Inflammatory macrophage treated with lipopolysaccharide for 4 hours (primary cell): ENCODE measurements around the gene DENND1B.

ENCODE experiments used
- DNase-seq: peaks from one replicate; pipeline ENCODE4 v3.0.0-alpha.2; 2020

DENND1B gene, protein sequence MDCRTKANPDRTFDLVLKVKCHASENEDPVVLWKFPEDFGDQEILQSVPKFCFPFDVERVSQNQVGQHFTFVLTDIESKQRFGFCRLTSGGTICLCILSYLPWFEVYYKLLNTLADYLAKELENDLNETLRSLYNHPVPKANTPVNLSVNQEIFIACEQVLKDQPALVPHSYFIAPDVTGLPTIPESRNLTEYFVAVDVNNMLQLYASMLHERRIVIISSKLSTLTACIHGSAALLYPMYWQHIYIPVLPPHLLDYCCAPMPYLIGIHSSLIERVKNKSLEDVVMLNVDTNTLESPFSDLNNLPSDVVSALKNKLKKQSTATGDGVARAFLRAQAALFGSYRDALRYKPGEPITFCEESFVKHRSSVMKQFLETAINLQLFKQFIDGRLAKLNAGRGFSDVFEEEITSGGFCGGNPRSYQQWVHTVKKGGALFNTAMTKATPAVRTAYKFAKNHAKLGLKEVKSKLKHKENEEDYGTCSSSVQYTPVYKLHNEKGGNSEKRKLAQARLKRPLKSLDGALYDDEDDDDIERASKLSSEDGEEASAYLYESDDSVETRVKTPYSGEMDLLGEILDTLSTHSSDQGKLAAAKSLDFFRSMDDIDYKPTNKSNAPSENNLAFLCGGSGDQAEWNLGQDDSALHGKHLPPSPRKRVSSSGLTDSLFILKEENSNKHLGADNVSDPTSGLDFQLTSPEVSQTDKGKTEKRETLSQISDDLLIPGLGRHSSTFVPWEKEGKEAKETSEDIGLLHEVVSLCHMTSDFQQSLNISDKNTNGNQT

DNA sequence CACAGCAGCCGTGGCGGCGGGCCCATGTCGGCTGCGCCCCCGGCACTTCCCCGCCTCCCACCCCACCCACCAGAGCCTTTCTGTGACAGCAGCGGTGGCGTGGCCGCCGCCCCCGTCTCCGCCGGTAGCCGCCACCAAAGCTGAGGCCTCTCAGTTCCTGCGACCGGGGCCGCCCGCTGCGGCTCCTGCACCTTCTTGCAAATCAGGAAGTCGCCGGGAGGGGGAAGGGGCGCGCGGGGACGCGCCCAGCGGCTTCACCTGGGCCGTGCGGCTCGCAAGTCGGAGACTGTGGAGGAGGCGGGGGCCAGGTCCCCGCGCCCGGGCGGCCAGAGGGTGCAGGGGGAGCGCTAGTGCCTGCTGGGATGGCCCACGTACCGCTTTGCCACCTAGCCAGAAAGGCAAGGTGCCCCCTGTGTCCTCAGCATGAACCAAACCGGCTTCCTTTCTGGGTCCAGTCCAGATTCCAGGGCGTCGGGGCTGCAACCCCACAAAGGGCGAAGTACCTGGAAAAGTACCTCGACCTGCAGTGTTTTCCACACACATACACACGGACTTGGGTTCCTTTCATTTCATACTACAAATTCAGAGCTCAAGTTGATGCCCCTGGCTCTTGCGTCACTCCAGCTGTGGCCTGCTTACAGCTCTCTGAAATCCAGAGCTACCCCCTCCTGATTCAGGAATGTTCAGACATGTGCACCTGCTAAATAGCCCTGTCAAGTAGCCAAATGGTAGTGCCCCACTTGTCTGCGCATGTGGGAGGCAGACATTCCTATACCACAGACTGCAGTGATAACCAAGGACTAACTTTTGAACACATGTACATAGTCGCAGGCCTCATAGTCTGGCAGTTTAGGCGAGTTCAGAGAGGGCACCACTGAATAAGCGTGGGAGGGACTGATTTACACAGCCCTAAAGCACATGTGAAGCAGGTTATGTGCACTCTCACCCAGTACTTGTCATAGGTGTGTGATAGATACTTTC lies at the start of gene DENND1B:
Gene DENND1B (minus strand): TSS at position 199 of the 981 bp plus-strand sequence. CDS start 325 bp downstream, outside the sequence.
- peak; percentile 73 for DNase-seq

DNA sequence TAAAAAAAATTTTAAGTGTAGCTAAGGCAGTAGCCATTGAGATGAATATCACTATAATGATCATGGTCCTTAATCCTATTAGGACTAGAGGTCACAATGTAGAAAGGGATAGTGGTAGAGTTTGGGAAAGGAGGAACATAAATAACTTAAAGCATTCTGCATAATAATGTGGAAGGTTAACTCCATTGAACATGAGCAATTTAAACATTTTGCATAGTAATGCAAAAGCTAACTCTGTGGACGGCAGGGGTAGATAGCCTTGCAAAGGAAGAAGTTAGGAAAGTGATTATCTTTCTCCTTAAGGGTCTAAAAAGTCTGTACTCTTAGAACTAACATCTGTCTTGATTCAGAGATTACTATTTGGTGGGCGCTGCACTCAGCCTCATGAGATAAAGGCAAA lies 39.0 kb upstream of the DENND1B start:
- DNase-seq: no peak

DNA sequence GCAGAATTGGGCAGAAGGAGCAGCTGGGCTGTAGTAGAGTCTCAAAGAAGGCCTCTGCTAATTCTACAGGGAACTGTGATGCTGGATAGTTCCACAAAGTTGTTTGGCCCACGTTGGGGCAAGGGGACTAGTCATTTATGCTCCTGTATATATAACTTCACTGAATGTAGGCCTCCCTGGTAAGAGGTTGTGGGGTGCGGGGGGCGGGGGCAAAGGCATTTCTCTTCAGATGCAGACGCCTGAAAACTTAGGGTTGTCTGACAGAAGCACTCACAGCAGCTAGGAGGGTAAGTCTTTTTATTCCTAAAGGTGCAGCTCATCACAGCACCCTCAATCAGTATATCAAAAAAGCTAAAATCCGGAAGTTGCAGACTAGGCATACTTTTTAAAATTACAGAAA lies 38.5 kb upstream of the DENND1B start:
- DNase-seq: no peak

DNA sequence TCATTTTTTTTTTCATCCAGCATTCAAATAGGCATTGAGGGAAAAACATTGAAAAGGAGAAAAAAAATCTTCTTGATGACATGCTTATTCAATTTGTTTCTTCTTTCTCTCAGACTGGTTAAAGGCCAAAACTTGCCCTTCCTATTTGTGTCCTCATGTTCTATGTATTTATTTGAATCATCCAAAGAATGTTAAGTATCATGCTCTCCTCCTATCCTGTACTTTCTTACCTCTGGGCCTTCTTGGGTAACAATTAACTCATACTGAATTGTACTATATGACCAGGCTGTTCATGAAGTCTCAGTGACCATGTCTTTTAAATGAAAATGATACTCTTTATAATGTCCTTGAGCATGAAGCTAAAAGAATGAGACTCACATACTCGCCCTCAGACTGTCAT lies 36.5 kb upstream of the DENND1B start:
- DNase-seq: no peak

DNA sequence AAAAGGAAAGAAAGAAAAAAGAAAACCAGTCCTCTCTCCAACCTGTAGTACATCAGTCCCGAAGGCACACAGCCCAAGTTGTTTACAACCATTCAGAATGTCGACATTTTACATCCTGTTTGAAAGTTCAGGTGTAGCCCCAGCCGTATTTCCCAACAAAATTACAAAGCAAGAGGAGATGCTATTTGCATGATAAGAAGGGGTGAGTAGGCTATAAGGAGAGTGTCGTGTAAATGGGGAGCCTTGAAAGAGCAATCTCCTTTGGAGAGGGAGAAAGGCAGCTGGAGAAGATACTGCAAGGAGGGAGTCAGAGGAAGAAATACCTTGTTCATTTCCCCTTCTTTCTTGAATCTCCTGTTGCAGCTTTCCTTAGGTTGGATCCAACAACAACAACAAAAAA lies 35.5 kb upstream of the DENND1B start:
- DNase-seq: no peak

DNA sequence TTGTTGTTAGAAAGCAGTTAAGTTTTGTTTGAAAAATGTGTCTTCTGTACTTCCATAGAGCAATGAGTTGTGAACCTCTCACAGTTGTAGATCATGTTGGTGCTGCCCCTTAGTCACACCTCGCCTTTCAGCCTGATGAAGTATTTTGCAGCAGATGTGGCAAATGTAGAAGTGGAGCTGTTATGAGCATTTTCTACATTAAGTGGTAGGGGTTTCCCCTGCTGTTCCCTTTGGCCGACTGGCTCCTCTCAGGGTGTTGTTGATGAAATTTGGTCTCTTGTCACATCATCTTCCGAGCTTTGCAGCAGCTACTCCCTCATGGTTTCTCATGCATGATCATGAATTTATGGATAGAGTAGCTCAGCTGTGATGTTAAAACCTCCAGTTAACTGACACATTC lies 33.6 kb upstream of the DENND1B start:
- DNase-seq: peak; percentile 28

DNA sequence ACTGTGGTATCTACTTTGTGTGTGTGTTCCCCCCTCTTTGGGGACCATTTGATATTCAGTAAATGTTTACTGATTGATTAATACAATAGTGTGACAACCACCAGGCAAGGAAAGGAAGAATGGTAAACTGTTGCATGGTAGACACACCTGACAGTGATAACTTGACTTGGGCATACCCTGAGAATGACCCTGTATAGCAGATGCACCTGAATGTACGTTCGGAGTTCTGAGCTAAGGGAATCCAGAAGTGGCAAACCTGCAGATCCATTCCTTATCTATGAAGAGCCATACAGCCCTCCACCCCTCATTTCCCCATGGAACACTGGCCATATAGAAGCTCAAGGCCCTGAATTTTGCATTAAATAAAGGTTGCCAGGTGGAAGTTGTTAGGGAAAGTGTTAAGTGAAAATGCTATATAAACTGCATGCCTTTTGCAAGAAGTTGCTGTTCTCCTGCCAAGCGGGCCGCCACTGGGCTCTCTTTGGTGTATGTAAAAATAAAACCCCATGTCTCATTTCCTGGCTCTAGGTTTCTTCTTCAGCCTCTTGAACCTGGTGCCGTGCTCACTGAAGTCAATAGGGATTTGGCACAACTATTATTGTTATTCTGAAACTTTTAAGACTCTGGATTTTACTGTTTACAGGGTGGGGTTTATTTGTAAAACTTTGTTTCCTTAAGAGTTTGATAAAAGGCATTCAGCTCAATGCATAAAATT lies 32.6 kb upstream of the DENND1B start:
- DNase-seq: no peak

DNA sequence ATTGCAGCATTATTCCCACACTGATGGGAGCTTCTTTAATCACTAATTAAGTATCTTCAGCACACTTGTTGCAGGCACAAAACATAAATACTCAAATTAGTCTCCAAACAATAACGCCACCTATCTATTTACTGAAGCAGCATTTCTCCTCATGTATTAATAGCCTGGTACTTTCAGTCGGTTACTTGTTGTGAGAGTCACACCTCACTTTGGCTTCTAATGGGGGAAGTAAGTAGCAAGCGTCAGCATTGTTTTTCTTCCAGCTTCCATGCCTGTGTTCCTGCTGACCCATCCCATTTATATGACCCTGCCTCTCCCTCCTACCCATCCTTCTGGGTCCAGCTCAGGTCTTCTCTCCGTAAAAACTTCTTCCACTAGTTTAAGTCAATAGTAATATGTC lies 31.9 kb upstream of the DENND1B start:
- no peak for DNase-seq

DNA sequence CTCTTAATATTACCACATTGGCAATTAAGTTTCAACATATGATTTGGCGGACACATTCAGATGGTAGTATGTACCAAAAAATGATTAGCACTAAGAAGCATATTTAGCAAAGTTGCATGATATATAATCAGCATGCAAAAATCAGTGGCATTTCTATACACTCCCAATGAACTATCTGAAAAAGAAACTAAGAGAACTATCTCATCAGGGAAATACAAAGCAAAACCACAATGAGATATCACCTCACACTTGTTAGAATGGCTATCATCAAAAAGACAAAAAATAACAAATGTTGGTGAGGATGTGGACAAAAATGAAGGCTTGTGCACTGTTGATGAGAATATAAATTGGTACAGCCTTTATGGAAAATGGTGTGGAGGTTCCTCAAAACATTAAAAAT lies 31.4 kb upstream of the DENND1B start:
- no peak for DNase-seq

DNA sequence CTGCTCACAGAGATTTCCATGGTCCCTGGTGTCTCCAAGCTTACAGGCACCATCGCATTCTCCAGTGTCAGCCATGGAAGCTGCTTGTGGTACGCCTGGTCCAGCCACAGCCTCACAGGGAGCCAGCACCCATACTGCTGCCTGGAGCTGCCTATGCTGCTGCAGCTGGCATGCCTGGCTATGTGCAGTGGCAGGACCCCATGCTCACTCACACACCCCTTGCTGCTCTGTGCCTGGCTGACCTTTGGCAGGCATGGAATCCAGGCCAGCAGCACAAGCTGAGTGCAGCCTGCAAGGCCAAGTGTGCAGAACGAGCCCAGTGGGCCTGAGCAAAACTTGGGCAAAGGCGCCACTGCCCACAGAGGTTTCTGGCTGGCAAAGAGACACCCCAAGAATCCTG lies 26.4 kb upstream of the DENND1B start:
- DNase-seq: no peak

DNA sequence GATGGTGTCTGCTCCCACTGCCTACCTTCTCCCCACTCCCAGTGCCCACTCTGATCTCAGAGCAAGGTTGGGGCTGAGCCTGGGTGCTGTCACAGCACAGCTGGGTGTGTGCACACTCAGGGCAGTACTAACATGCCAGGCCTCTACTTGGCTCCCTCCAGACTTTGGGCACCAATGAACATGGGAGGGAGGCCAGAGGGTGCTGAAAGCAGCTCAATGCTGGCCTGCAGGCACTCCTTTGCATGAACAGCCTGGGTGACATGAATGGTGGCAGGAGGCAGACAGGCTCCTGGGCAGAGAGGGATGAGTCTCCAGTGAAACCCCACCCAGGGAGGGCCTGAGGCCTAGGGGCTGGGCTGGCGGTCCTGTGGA lies 25.8 kb upstream of the DENND1B start:
- no peak for DNase-seq

DNA sequence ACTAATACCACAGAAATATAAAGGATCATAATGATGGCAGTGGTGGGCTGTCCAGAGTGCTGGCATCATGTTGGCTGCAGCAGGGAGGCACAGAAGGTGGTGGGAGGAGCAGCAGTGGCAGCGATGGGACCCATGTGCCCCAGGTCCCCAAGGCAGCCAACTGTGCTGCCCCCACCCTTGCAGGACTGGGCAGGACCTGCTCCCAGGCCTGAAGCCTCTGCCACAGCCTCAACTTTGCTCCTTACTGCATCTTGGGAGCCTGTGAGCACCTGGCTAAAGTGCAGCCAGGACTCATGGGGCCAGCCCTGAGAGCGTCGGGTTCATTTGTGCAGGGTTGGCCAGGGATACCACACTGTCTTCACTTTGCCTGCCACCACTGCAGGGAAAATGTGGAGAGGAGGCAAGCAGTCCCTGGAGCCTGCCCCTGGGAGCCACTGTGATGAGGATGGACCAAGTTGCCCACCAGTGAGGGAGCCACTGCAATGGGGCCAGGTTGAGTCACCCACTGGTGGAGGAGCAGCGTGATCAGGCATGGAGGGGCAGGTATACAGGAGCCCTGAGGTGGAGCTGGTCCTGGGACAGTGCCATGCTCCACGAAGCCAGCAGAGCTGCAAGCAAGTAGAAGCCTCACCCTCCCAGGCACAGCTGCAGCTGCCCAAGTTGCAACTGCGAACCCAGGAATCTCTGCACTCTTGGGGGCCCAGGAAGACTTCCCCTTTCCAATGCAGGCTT lies 25.3 kb upstream of the DENND1B start:
- no peak for DNase-seq

DNA sequence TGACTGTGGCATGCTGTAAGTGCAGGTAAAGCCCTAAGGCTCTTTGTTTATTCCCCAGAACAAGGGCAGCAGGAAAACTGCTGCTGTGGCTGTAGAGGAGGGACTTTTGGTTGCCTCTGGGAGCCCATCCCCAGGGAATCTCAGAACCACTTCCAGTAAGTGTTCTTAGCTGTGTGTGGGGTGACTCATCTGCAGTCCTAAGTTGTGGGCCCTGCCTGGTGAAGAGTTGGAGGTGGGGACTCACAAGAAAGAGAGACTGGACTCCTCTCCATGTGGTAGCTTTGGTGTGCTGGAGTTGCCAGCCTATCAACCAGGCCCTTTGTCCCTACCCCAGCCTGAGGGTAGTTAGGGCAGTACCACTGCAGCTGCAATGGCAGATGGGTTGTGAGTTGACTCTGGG lies 24.0 kb upstream of the DENND1B start:
- DNase-seq: no peak

DNA sequence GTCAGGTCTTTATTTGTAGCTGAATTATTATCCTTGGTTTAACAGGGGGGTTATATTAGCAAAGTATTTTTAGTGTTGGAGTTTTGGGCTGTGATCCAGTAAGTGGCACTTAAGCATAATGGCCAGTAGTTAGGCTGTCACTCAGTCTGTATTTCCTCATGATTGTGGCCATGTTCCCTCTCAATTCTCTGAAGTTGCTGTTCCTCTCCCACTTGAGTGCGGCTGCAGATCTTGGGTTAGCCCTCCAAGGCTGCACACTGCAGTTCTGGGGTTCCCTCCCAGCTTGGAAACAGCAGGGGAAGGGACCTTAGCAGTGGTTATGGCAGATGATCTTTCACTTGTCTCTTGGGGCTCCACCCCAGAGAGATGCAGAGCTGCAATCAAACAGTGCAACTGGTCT lies 23.2 kb upstream of the DENND1B start:
- no peak for DNase-seq

DNA sequence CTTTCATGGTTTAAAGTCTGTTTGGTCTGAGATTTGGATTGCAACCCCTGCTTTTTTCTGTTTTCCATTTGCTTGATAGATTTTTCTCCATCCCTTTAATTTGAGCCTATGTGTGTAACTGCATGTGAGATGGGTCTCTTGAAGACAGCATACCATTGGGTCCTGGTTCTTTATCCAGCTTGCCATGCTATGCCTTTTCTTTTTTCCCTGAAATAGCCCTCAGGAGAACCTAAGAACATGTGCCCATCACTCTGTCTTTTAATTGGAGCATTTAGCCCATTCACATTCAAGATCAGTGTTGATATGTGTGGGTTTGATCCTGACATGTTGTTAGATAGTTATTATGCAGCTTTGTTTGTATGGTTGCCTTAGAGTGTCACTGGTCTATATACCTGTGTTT lies 21.7 kb upstream of the DENND1B start:
- no peak for DNase-seq

DNA sequence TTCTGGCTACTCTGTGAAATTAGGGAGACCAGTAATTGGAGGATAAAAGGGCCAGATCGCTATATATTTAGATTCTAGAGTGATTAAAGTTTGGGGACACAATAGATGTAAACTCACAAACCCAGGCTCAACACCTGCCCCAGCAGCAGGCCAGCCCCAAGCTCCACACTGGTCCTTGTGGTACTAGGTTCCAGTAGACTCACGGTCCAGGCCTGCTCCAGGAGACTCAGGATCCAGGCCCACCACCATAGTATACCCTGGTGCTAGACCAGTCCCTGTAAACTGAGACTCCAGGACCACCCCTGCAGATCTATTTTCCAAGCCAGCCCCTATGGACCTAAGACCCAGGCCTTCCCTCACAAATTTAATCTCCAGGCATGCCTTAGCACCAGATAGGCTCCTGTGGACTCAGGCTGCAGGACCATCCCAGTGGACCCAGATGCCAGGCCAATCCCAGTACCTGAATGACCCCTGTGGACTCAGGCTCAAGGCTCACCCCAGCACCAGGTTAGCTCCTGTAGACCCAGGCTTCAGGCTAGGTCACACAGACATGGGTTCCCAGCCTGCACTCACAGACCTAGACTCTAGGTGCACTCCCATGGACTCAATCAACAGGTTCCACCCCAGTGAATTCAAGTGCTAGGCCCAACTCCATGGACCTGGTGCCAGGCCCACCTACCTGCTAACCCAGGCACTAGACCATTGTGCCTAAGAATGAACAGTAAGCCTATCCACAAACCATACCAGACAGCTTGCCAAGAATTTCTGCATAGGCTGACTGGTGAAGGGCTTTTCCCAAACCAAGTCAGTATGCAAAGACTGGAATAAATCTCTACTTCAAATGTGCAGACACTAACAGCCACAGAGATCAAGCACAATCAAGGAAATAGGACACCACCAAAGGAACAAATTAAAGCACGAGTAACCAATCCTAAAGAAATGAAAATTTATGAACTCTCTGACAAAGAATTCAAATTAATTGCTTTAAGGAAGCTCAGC lies 13.8 kb upstream of the DENND1B start:
- no peak for DNase-seq

DNA sequence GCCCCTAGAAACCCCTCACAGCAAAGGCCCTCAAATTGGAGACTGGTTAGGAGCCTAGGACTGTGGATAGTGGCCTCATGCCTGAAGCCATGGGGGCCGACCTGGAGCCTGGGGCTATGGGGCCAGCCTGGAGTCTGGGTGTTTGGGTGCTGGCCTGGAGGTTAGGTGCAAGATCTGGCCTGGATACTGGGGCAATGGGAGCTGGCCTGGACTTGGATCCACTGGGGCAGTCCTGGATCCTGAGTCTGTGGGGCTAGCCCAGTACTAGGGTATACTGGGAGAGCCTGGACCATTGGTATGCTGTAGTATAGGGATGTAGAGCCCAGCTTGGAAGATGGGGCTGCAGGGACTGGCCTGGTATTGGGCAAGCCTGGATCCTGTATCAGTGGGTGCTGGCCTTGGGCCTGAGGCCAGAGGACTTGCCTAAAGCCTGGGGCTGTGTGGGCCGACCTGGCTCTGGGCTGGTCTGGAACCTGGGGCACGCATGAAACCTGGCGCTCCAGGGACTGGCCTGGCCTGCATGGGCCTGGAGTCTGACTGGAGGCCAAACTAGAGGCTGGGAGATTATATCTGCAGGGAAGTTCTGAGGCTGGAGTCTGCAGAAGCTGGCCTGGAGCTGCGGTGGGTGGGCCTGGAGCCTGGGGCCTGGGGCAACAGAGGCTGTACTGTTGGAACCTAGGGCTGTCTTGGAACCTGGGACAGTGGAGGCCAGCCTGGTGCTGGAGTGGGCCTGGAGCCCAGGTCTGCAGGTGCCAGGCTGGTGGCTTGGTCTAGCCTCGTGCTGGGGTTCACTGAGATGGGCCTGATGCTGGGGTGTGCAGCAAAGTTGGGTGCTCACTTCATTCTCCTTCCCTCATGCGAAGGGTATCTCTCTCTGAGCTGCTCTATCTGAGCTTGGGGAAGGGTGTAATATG lies 12.6 kb upstream of the DENND1B start:
- DNase-seq: no peak

DNA sequence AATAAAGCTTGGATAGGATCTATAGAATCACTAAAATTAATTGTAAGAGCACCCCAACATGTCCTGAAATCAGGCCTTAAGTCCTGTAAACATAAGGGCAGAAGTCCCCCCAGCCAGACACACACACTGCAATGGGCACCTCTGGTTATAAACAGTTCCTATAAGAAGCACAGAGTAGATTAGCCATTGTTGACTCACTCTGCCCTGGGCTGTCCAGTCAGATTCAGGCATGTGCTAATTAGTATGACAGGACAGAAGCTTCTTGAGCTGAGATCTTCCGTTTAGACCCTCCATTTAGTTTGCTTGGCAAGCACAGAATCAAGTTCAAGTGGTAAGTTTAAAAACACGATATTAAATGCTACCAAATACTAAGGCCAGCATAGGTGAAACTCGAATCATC lies 11.8 kb upstream of the DENND1B start:
- no peak for DNase-seq

DNA sequence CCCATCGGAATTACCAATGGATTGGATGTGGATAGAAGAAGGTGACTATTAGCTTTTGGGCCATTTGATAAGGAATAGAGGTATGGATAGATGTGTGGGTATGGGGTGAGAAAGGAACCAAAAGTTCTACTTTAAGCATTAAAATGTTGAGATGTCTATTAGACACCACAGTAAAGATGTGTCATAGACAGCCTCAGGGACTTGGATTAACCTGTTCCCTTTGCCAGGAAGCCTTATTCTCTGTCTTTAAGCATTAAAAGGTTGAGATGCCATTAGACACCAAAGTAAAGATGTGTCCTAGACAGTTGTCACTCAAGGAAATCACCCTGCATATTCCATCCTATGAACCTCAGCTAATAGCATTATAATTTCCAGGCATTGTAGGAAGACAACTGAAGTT lies 11.0 kb upstream of the DENND1B start:
- no peak for DNase-seq
